Neural crest cell (in vitro differentiated cells): ENCODE data around the gene BAIAP2. TPM values are rescaled to one million over a fixed set of nuclear protein-coding genes. Genes with fewer than 3 reads are reported as not detected.

Experiments used
- DNase-seq: peaks from one replicate; pipeline ENCODE4 v3.0.0; 2021; ENCODE audit warnings: low read depth, mixed read lengths, low spot score
- H3K27ac Mint-ChIP-seq: one replicate; pipeline ENCODE4 v1.8.0; 2021; ENCODE audit warnings: mild to moderate bottlenecking, mixed read lengths; ENCODE audit not compliant: unreplicated experiment
- H3K27me3 Mint-ChIP-seq: 2 replicates; pipeline ENCODE4 v1.8.0; 2021; ENCODE audit warnings: low read depth, mild to moderate bottlenecking, mixed read lengths
- H3K36me3 Mint-ChIP-seq: 2 replicates; pipeline ENCODE4 v1.8.0; 2021; ENCODE audit warnings: low read depth, mild to moderate bottlenecking, mixed read lengths
- H3K4me1 Mint-ChIP-seq: 2 replicates; pipeline ENCODE4 v1.8.0; 2021; ENCODE audit warnings: mixed read lengths
- H3K4me3 Mint-ChIP-seq: one replicate; pipeline ENCODE4 v1.8.0; 2021; ENCODE audit warnings: mild to moderate bottlenecking, mixed read lengths
- H3K9me3 Mint-ChIP-seq: 2 replicates; pipeline ENCODE4 v1.8.0; 2021; ENCODE audit warnings: mixed read lengths
- total RNA-seq: library from RNA; stranded (reverse); gene quantifications from 2 replicates; pipeline ENCODE4 v1.2.1, GENCODE V29; 2021
- TF ChIP-seq, protein P1 (sequence below): fragments of 200-600 bp; sonication (generic); conservative IDR thresholded peaks from 2 replicates; pipeline ENCODE4 v1.5.0; 2021; ENCODE audit warnings: antibody characterized with exemption, mild to moderate bottlenecking

BAIAP2 gene
- total RNA-seq, 1 donor from 2014 or later, result 47.5 TPM

DNA sequence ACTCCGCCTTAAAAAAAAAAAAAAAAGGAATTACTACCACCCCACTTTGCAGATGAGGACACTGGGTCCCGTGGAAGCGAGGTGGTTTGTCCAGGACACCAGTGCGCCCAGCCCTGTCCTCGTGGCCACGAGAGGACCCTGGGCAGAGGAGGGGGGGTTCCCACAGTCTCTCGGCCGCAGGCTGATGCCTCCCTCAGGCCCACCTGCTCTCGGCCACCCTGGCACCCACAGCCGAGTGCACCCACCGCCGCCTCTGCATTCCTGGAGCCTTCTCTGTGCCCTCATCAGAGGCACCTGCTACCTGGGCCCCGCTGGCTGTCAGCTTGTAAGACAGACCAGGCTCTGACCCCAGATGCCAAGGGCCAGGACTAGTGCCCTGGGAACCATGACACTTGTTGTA lies 102.3 kb downstream of the BAIAP2 start:
- Mint-ChIP-seq H3K4me1 (no peaks in the 10 kb centered on the region), H3K36me3 (no peaks in the 10 kb centered on the region), H3K27ac (no peak overlapping the region), H3K27me3 (no peaks in the 10 kb centered on the region), H3K9me3 (peaks cover 8% of the 10 kb centered on the region), H3K4me3 (no peak overlapping the region)
- TF ChIP-seq, protein P1, sequence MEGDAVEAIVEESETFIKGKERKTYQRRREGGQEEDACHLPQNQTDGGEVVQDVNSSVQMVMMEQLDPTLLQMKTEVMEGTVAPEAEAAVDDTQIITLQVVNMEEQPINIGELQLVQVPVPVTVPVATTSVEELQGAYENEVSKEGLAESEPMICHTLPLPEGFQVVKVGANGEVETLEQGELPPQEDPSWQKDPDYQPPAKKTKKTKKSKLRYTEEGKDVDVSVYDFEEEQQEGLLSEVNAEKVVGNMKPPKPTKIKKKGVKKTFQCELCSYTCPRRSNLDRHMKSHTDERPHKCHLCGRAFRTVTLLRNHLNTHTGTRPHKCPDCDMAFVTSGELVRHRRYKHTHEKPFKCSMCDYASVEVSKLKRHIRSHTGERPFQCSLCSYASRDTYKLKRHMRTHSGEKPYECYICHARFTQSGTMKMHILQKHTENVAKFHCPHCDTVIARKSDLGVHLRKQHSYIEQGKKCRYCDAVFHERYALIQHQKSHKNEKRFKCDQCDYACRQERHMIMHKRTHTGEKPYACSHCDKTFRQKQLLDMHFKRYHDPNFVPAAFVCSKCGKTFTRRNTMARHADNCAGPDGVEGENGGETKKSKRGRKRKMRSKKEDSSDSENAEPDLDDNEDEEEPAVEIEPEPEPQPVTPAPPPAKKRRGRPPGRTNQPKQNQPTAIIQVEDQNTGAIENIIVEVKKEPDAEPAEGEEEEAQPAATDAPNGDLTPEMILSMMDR, result no peak
- DNase-seq, result no peak

DNA sequence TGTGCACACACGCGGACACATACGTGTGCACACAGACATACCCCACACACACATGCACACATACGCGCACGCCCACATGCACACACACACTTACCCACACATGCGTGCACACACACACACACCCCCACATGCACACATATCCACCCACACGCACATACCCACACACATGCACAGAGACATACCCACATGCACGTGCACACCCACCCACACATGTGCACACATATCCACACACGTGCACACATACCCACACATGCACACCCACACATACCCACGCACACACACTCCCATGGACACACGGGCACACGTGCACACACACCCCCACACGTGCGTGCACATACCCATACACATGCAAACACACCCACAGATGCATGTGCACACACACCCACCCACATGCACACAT lies 103.1 kb downstream of the BAIAP2 start:
- no peak overlapping the region for H3K27ac Mint-ChIP-seq
- H3K4me3 Mint-ChIP-seq, result no peak overlapping the region
- H3K4me1 Mint-ChIP-seq, result no peaks in the 10 kb centered on the region
- DNase-seq, result no peak
- peaks cover 8% of the 10 kb centered on the region for H3K9me3 Mint-ChIP-seq
- TF ChIP-seq, protein P1, result no peak
- H3K27me3 Mint-ChIP-seq, result no peaks in the 10 kb centered on the region
- no peaks in the 10 kb centered on the region for H3K36me3 Mint-ChIP-seq

DNA sequence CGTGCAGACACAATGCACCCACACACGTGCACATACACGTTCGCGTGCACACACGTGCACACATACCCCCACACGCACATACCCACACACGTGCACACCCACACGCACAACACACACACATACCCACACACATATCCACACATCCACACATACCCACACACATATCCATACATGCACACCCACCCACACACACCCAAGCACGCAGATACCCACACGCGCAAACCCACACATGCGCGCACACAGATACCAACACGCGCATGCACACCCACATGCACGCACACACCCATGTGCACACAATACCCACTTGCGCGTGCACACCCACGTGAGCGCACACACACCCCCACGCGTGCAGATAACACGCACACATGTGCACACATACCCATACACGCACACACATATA lies 103.5 kb downstream of the BAIAP2 start:
- peaks cover 8% of the 10 kb centered on the region for H3K9me3 Mint-ChIP-seq
- H3K27ac Mint-ChIP-seq, result no peak overlapping the region
- DNase-seq, result no peak
- TF ChIP-seq, protein P1, result no peak
- no peak overlapping the region for H3K4me3 Mint-ChIP-seq
- H3K27me3 Mint-ChIP-seq, result no peaks in the 10 kb centered on the region
- H3K4me1 Mint-ChIP-seq, result no peaks in the 10 kb centered on the region
- no peaks in the 10 kb centered on the region for H3K36me3 Mint-ChIP-seq

DNA sequence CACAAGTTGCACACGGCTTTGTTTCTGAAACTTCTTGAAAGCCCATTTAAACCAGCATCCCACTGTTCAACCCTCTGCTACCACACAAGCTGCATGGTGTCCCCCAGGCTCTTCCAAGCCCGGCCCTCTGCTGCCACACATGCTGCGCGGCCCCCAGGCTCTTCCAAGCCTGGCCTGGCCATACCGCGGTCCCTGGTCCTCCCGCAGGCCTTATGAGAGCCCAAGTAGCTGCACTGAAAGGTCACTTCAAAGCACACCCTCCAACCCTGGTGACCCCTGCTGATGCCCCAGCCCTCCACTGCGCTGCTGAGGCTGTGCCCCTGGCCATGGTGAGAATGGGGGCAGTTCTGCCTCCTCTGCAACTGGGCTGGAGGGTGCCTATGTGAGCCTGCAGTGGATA lies 104.5 kb downstream of the BAIAP2 start:
- H3K36me3 Mint-ChIP-seq, result no peaks in the 10 kb centered on the region
- no peak overlapping the region for H3K27ac Mint-ChIP-seq
- peaks cover 8% of the 10 kb centered on the region for H3K9me3 Mint-ChIP-seq
- H3K4me1 Mint-ChIP-seq, result no peaks in the 10 kb centered on the region
- DNase-seq, result no peak
- no peaks in the 10 kb centered on the region for H3K27me3 Mint-ChIP-seq
- no peak overlapping the region for H3K4me3 Mint-ChIP-seq
- TF ChIP-seq, protein P1, result no peak

DNA sequence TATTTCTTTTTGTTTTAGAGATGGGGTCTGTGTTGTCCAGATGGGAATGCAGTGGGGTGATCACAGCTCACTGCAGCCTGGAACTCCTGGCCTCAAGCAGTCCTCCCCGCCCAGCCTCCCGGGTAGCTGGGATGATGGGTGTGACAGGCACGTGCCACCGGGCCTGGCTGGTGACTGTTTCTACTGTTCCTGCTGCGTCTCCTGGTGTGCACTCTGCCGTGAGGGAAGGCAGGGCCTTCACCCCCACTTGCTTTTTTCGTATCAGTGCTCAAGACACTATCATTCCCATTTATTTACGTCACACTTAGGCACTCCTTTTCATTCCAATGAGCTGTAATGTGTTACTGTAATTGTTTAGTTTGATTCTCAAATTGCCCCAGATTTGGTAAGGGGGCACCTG lies 105.1 kb downstream of the BAIAP2 start:
- H3K36me3 Mint-ChIP-seq, result no peaks in the 10 kb centered on the region
- H3K27me3 Mint-ChIP-seq, result no peaks in the 10 kb centered on the region
- no peaks in the 10 kb centered on the region for H3K4me1 Mint-ChIP-seq
- H3K27ac Mint-ChIP-seq, result peak overlapping the region; percentile 27
- TF ChIP-seq, protein P1, result no peak
- no peak overlapping the region for H3K4me3 Mint-ChIP-seq
- peaks cover 8% of the 10 kb centered on the region for H3K9me3 Mint-ChIP-seq
- no peak for DNase-seq

DNA sequence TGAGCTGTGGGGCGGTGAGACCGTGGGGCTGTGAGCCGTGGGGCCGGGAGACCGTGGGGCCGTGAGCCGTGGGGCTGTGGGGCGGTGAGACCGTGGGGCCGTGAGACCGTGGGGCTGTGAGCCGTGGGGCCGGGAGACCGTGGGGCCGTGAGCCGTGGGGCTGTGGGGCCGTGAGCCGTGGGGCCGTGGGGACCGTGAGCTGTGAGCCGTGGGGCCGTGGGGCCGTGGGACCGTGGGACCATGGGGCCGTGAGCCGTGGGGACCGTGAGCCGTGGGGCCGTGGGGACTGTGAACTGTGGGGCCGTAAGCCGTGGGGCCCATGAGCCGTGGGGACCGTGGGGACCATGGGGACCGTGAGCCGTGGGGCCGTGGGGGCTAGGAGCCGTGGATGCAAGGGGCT lies 105.7 kb downstream of the BAIAP2 start:
- Mint-ChIP-seq H3K4me3 (no peak overlapping the region), H3K27me3 (no peaks in the 10 kb centered on the region), H3K27ac (no peak overlapping the region), H3K9me3 (peaks cover 8% of the 10 kb centered on the region), H3K36me3 (no peaks in the 10 kb centered on the region), H3K4me1 (no peaks in the 10 kb centered on the region)
- TF ChIP-seq, protein P1, result no peak
- no peak for DNase-seq
